ENCODE measurements around the gene TMEM212.

The TMEM212 gene

DNA sequence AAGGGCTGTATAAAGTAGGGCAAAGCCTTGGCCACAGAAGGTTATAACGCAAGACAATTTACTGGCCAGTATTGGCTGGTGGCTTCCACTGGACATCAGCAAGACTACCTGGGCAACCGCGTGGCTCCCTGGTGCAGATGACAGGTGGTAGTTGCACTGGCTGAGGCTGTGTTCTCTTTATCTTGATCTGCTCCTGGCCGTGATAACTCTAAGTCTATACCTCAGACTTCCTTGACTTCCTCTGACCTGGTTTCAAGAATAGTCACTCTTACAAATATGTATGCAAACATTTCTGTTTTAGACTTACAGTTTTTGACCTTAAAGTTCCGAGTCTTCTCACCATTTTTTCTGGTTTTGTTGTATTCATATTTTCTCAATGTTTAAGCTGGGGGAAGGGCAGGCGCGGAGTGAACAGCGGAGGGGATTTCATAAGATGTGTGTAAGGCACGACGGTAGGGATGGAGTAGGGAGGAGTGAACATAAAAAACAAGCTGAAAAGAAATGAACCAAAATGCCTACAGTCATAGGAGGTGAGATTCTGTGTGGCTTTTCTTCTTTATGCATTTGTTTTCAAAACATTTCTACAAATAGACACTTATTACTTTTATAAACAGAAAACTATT is 15.2 kb upstream of the TMEM212 start:
- no peak overlapping the region for H3K4me3 ChIP-seq
- peaks cover 0 to 15% (median 7%) of the 10 kb centered on the region in 4 donors for H3K4me1 ChIP-seq
- H3K27ac ChIP-seq = no peak overlapping the region
- no peaks in the 10 kb centered on the region for H3K27me3 ChIP-seq
- intact Hi-C loops (cut with DNase I; ENCODE audit: low total_unique reads) = no loop called here
- H3K36me3 ChIP-seq = no peaks in the 10 kb centered on the region
- H3K9me3 ChIP-seq = no peaks in the 10 kb centered on the region
- no peak for DNase-seq
- TF ChIP-seq, protein P1, sequence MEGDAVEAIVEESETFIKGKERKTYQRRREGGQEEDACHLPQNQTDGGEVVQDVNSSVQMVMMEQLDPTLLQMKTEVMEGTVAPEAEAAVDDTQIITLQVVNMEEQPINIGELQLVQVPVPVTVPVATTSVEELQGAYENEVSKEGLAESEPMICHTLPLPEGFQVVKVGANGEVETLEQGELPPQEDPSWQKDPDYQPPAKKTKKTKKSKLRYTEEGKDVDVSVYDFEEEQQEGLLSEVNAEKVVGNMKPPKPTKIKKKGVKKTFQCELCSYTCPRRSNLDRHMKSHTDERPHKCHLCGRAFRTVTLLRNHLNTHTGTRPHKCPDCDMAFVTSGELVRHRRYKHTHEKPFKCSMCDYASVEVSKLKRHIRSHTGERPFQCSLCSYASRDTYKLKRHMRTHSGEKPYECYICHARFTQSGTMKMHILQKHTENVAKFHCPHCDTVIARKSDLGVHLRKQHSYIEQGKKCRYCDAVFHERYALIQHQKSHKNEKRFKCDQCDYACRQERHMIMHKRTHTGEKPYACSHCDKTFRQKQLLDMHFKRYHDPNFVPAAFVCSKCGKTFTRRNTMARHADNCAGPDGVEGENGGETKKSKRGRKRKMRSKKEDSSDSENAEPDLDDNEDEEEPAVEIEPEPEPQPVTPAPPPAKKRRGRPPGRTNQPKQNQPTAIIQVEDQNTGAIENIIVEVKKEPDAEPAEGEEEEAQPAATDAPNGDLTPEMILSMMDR (IDR thresholded peaks at IDR 0.05) = no peak

DNA sequence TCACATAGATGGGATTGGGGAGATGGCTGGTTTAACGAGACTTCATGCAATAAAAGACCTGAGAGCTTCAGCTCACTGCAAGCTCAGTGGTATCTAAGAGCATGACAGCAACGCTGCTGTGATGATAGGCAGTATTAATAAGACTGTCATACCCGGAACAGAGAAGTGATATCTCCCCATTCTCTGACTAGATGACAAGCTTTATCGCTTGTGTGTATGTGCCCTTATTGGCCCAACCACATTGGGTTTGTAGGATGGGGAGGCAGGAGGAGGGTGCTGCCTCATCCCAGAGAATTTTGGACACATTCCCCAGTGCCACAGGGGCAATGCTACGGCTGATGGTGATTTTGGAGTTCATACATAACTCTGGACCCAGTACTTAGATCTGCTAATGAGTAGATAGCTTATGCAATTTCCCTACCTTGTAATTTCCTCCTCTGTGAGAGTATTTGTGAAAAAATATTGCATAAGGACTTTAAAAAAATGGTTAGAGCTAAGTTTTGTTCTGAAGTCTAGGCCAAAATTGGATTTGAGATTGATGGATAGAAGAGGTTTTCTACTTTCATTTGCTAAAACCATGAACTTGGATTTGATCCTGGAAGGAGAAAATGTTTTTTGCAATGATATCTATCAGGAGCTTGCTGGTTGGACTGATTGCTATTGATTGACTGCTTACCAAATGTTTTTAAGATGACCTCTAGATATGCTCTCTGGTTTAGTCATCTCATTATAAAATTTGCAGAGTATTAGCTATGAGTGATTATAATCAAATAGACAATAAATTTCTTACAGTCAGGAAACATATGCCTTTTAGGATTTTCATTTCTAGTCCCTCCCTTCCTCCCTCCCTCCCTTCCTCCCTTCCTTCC is 14.0 kb upstream of the TMEM212 start:
- intact Hi-C loops (cut with DNase I; ENCODE audit: low total_unique reads) = no loop called here
- TF ChIP-seq, protein P1 (IDR thresholded peaks at IDR 0.05) = no peak
- Histone ChIP-seq H3K4me3 (no peak overlapping the region), H3K27ac (no peak overlapping the region), H3K9me3 (no peaks in the 10 kb centered on the region), H3K4me1 (peaks cover 0 to 27% (median 9%) of the 10 kb centered on the region in 4 donors), H3K27me3 (no peaks in the 10 kb centered on the region), H3K36me3 (no peaks in the 10 kb centered on the region)
- no peak for DNase-seq

DNA sequence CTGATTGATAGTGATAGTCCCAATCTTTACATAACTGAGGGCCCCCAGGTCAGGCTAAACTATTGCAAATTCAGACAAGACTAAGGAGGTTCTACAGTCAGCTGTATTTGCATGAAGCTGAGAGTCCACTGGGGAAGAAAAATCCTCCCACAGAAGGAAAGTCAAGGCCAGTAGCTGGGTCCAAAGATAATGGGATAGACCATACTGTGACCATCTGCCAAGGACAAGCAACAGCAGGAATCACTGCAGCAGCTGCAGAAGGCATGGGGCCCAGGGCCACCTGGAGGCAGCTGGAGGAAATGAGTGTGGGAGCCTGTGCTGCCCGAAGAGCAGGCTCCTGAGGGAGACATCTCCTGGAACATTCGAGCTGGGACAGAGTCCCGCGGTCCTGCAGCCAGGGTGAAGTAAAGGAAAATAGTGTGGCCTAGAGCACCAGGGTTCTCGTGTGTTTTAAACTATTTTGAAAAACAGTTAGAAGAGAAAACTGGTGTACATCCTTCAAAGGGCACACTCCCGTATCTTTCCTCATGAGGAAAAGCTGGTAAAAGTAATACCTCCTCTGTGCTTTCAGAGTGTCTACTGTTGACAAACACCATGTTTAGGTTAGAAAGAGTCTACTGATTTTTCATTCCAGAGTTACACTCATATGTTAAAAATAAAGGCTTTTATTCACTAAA is 13.2 kb upstream of the TMEM212 start:
- Histone ChIP-seq H3K36me3 (no peaks in the 10 kb centered on the region), H3K27me3 (no peaks in the 10 kb centered on the region), H3K27ac (peak overlapping the region; percentile 7 to 31), H3K9me3 (no peaks in the 10 kb centered on the region), H3K4me1 (peaks cover 0 to 31% (median 9%) of the 10 kb centered on the region in 4 donors), H3K4me3 (no peak overlapping the region)
- intact Hi-C loops (cut with DNase I; ENCODE audit: low total_unique reads) = no loop called here
- TF ChIP-seq, protein P1 (IDR thresholded peaks at IDR 0.05) = peak; percentile 46 to 65
- peak; percentile 62 to 87 for DNase-seq

DNA sequence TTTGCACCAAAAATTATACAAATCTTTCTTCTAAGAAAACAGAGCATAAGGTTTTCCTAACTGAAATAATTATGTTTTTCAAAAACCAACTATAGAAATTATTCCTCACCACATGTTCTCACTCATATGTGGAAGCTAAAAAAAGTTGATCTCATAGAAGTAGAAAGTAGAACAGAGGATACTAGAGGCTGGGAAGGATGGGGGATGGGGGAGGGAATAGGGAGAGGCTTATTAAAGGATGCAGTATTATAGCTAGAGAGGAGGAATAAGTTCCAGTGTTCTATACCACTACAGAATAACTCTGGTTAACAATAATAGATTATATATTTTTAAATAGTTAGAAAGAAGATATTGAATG is 12.7 kb upstream of the TMEM212 start:
- Histone ChIP-seq H3K27me3 (no peaks in the 10 kb centered on the region), H3K4me1 (peaks cover 0 to 31% (median 9%) of the 10 kb centered on the region in 4 donors), H3K9me3 (no peaks in the 10 kb centered on the region), H3K27ac (peak overlapping the region; percentile 7 to 31), H3K36me3 (no peaks in the 10 kb centered on the region), H3K4me3 (no peak overlapping the region)
- no peak for DNase-seq
- intact Hi-C loops (cut with DNase I; ENCODE audit: low total_unique reads) = no loop called here
- TF ChIP-seq, protein P1 (IDR thresholded peaks at IDR 0.05) = no peak

DNA sequence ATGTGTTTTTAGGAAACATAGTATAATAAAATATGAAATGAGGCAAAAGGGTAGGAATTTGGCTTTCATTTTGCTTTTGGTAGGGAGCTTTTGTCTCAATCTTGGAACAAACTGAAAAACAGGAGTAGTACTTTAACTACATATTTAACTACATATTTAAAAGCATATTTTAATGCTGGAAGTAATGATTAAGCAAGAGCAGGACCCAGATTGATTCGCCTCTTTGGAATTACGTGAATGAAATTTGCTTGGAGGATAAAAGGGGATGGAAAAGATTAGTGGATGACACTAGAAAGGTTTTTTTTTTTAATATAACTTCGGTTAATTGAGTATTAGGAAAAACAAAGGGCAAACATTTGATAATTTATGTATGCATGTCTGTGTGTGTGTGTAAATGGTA is 11.2 kb upstream of the TMEM212 start:
- Histone ChIP-seq H3K4me3 (no peak overlapping the region), H3K27ac (no peak overlapping the region), H3K4me1 (peaks cover 0 to 33% (median 9%) of the 10 kb centered on the region in 4 donors), H3K9me3 (no peaks in the 10 kb centered on the region), H3K36me3 (no peaks in the 10 kb centered on the region), H3K27me3 (no peaks in the 10 kb centered on the region)
- no peak for DNase-seq
- TF ChIP-seq, protein P1 (IDR thresholded peaks at IDR 0.05) = no peak
- intact Hi-C loops (cut with DNase I; ENCODE audit: low total_unique reads) = no loop called here

Data from tibial artery (tissue), 4 donors.